ENCODE data around the gene FOXJ1. TPM values are rescaled to one million over a fixed set of nuclear protein-coding genes. Genes with fewer than 3 reads are reported as not detected.

The FOXJ1 gene
- total RNA-seq, 1 experiment from 2014 or later, result 0.28 TPM

DNA sequence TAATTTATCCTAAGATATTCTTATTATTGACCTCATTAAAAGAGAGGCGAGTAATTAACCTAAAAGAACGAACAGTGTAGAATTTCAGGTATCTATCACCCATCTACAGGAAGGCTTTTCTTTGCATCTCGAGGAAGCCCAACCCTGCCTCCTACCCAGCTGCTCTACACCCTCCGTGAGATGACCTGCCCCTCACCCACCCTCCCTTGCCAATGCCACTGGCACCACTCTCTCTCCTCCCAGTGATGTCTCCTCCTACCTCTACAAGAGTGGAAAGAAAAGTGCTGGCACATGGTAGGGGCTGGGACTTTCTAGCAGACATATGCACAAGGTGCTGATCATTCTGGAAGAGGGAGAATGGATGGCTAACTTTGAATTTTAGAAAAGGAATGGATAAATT is 22.9 kb upstream of the FOXJ1 start:
- ATAC-seq, result no peak
- Histone ChIP-seq H3K27ac (ENCODE audit: low read length) (no peak overlapping the region), H3K9me3 (ENCODE audit: control insufficient read depth, insufficient read depth, low read depth, low read length) (no peaks in the 10 kb centered on the region), H3K4me3 (ENCODE audit: low read depth in 2 of 2, low read length in 2 of 2) (no peak overlapping the region), H3K4me1 (ENCODE audit: control insufficient read depth, insufficient read depth, low read length) (no peaks in the 10 kb centered on the region), H3K36me3 (ENCODE audit: control insufficient read depth, insufficient read depth, low read length) (no peaks in the 10 kb centered on the region), H3K27me3 (ENCODE audit: control insufficient read depth, insufficient read depth, low read length) (no peaks in the 10 kb centered on the region; the same call in 1 of the 2 replicates)
- ChIA-PET POLR2A (interaction anchor here (0.7 kb wide), 1 partner anchor 106 kb away, joined by 5 read pairs; no protein-coding TSS in a partner anchor), CTCF (no interaction called here)
- no TSS peak for BruUV-seq (replicated peaks)
- DNase-seq (ENCODE audit: low read depth, low spot score), result no peak
- TF ChIP-seq POLR2AphosphoS5 (IDR thresholded peaks at IDR 0.05; ENCODE audit: low read depth, low read length) (no peak), SIN3A (IDR thresholded peaks at IDR 0.05; ENCODE audit: borderline replicate concordance, insufficient read depth, low read depth, low read length) (no peak), TCF7L2 (IDR thresholded peaks at IDR 0.05; ENCODE audit: low read depth, low read length) (no peak)
- TF ChIP-seq, protein P1, sequence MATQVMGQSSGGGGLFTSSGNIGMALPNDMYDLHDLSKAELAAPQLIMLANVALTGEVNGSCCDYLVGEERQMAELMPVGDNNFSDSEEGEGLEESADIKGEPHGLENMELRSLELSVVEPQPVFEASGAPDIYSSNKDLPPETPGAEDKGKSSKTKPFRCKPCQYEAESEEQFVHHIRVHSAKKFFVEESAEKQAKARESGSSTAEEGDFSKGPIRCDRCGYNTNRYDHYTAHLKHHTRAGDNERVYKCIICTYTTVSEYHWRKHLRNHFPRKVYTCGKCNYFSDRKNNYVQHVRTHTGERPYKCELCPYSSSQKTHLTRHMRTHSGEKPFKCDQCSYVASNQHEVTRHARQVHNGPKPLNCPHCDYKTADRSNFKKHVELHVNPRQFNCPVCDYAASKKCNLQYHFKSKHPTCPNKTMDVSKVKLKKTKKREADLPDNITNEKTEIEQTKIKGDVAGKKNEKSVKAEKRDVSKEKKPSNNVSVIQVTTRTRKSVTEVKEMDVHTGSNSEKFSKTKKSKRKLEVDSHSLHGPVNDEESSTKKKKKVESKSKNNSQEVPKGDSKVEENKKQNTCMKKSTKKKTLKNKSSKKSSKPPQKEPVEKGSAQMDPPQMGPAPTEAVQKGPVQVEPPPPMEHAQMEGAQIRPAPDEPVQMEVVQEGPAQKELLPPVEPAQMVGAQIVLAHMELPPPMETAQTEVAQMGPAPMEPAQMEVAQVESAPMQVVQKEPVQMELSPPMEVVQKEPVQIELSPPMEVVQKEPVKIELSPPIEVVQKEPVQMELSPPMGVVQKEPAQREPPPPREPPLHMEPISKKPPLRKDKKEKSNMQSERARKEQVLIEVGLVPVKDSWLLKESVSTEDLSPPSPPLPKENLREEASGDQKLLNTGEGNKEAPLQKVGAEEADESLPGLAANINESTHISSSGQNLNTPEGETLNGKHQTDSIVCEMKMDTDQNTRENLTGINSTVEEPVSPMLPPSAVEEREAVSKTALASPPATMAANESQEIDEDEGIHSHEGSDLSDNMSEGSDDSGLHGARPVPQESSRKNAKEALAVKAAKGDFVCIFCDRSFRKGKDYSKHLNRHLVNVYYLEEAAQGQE (IDR thresholded peaks at IDR 0.05; ENCODE audit: insufficient read depth in 1 of 2, low read depth in 2 of 2, low read length in 1 of 2), result no peak
- TF ChIP-seq, protein P2, sequence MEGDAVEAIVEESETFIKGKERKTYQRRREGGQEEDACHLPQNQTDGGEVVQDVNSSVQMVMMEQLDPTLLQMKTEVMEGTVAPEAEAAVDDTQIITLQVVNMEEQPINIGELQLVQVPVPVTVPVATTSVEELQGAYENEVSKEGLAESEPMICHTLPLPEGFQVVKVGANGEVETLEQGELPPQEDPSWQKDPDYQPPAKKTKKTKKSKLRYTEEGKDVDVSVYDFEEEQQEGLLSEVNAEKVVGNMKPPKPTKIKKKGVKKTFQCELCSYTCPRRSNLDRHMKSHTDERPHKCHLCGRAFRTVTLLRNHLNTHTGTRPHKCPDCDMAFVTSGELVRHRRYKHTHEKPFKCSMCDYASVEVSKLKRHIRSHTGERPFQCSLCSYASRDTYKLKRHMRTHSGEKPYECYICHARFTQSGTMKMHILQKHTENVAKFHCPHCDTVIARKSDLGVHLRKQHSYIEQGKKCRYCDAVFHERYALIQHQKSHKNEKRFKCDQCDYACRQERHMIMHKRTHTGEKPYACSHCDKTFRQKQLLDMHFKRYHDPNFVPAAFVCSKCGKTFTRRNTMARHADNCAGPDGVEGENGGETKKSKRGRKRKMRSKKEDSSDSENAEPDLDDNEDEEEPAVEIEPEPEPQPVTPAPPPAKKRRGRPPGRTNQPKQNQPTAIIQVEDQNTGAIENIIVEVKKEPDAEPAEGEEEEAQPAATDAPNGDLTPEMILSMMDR (IDR thresholded peaks at IDR 0.05), result no peak
- intact Hi-C loops (cut with micrococcal nuclease; ENCODE audit: unreplicated experiment), result no loop called here
- in situ Hi-C loops (cut with HindIII; ENCODE audit: low pct_unique_long_range_greater_than_20kb, low sequenced_read_pairs), result no loop called here

DNA sequence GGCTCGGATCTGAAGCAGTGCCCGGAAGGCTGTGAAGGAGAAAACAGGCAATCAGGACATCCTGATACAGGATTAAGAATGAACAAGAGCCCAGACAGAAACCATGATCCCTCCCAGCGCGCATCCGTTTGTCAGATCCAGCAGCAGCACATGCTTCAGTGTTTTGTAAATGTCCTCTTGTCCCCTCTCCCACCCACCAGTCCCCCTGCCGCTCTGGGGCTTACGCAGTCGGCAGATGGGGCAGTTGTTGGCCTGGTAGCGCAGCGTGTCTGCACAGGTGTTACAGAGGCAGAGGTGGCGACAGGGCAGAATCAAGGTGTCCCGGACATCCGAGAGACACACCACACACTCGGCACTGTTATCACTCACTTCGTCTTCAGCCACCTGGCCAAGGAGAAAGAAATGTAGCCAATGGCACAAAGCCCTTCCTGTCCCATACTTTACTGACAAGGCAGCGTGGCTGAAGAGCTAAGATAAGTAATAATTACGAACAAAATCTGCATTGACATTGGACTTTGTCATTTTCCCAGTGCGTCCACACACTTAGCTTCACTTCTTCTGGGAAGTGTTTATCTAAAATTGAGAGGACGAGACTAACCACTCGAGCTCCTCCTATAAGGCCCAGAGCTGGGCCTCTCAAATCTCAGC is 20.7 kb upstream of the FOXJ1 start:
- TF ChIP-seq TCF7L2 (IDR thresholded peaks at IDR 0.05; ENCODE audit: low read depth, low read length) (no peak), POLR2AphosphoS5 (IDR thresholded peaks at IDR 0.05; ENCODE audit: low read depth, low read length) (no peak), SIN3A (IDR thresholded peaks at IDR 0.05; ENCODE audit: borderline replicate concordance, insufficient read depth, low read depth, low read length) (no peak)
- TF ChIP-seq, protein P2 (IDR thresholded peaks at IDR 0.05), result no peak
- TF ChIP-seq, protein P1 (IDR thresholded peaks at IDR 0.05; ENCODE audit: insufficient read depth in 1 of 2, low read depth in 2 of 2, low read length in 1 of 2), result no peak
- BruUV-seq (replicated peaks), result no TSS peak
- Histone ChIP-seq H3K27ac (ENCODE audit: low read length) (no peak overlapping the region), H3K36me3 (ENCODE audit: control insufficient read depth, insufficient read depth, low read length) (no peaks in the 10 kb centered on the region), H3K27me3 (ENCODE audit: control insufficient read depth, insufficient read depth, low read length) (no peaks in the 10 kb centered on the region), H3K9me3 (ENCODE audit: control insufficient read depth, insufficient read depth, low read depth, low read length) (no peaks in the 10 kb centered on the region), H3K4me3 (ENCODE audit: low read depth in 2 of 2, low read length in 2 of 2) (no peak overlapping the region), H3K4me1 (ENCODE audit: control insufficient read depth, insufficient read depth, low read length) (no peaks in the 10 kb centered on the region)
- intact Hi-C loops (cut with micrococcal nuclease; ENCODE audit: unreplicated experiment), result no loop called here
- POLR2A ChIA-PET, result no interaction called here
- ATAC-seq (no peak), DNase-seq (ENCODE audit: low read depth, low spot score) (no peak)
- CTCF ChIA-PET, result no interaction called here
- in situ Hi-C loops (cut with HindIII; ENCODE audit: low pct_unique_long_range_greater_than_20kb, low sequenced_read_pairs), result no loop called here

All from Panc1 (cell line).